Measurements from ENCODE around the gene ABCD1. TPM values are rescaled to one million over a fixed set of nuclear protein-coding genes. Genes with fewer than 3 reads are reported as not detected.

Gene ABCD1
- total and polyA plus RNA-seq, 12 donors, result 9.3 to 24.2 (median 14.4) TPM

DNA sequence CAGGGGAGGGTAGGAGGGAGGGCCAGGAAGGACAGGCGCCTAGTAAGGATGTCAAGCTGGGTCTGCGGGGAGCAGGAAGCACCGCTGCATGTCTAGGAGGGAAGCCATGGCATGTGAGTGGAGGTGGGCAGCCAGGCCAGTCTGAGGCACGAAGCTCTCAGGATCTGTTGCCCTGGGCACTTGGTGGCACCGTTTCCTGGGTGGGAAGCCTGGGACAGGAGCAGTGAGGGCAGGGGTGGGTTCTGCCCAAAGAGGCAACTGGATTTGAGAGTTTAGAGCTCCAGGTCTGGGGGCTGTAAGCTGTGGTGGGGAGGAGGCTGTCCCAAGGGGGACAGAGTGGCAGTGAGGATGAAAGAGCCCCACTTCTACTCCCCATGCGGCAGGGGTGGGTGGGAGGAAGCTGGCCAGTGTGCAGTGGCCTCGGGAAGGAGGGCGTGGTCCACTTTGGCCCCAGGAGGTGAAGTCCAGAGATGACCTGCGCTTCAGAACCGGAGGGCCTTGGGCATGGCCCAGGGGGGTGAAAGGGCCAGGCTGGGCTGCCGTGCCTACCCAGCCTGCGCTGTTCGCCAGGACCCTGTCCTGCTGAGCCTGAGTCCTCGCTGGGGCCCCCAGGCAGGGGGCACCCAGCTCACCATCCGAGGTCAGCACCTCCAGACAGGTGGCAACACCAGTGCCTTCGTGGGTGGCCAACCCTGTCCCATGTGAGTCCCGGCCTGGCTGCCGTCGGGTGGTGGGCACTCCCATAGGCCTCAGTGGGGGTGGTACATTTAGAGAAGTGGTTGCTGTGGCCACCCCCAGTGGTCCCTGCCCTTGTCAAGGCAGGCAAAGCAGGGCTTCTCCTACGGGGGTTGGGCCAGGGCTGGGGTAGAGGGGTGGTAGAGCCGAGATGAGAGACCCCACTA is 47.9 kb downstream of the ABCD1 start:
- DNase-seq, result peak in 1 of 2 donors; percentile 3
- 81 to 92% methylated on average over 12 to 21 of the region's 21 CpGs for WGBS, 2 donors

DNA sequence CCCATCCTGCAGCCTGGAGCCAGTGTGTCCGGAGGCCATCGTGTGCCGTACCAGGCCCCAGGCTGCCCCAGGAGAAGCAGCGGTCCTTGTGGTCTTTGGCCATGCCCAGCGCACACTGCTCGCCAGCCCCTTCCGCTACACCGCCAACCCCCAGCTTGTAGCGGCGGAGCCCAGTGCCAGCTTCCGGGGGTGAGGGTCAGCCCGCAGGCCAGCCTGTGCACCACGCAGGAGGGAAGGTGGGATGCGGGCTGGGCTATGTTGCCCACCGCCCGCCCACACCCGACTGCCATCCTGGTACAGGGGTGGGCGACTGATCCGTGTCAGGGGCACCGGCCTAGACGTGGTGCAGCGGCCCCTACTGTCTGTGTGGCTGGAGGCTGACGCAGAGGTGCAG is 48.6 kb downstream of the ABCD1 start:
- Histone ChIP-seq H3K9me3 (no peaks in the 10 kb centered on the region), H3K27ac (no peak overlapping the region), H3K36me3 (no peaks in the 10 kb centered on the region), H3K27me3 (no peaks in the 10 kb centered on the region), H3K4me1 (no peaks in the 10 kb centered on the region), H3K4me3 (no peak overlapping the region)
- no peak for TF ChIP-seq CTCF (IDR thresholded peaks at IDR 0.05)
- ATAC-seq (no peak), DNase-seq (no peak)
- intact Hi-C loops (cut with DNase I), result no loop called here
- WGBS, 2 donors, result 95 to 97% methylated on average over 20 to 23 of the region's 23 CpGs

More for the DNA sequence above, 47.9 kb downstream of the ABCD1 start:
- H3K27me3 ChIP-seq, result no peaks in the 10 kb centered on the region
- H3K4me1 ChIP-seq, result no peaks in the 10 kb centered on the region
- H3K4me3 ChIP-seq, result no peak overlapping the region
- no peaks in the 10 kb centered on the region for H3K9me3 ChIP-seq
- intact Hi-C loops (cut with DNase I), result no loop called here
- H3K27ac ChIP-seq, result no peak overlapping the region
- ATAC-seq, result no peak
- H3K36me3 ChIP-seq, result no peaks in the 10 kb centered on the region
- no peak for TF ChIP-seq CTCF (IDR thresholded peaks at IDR 0.05)

DNA sequence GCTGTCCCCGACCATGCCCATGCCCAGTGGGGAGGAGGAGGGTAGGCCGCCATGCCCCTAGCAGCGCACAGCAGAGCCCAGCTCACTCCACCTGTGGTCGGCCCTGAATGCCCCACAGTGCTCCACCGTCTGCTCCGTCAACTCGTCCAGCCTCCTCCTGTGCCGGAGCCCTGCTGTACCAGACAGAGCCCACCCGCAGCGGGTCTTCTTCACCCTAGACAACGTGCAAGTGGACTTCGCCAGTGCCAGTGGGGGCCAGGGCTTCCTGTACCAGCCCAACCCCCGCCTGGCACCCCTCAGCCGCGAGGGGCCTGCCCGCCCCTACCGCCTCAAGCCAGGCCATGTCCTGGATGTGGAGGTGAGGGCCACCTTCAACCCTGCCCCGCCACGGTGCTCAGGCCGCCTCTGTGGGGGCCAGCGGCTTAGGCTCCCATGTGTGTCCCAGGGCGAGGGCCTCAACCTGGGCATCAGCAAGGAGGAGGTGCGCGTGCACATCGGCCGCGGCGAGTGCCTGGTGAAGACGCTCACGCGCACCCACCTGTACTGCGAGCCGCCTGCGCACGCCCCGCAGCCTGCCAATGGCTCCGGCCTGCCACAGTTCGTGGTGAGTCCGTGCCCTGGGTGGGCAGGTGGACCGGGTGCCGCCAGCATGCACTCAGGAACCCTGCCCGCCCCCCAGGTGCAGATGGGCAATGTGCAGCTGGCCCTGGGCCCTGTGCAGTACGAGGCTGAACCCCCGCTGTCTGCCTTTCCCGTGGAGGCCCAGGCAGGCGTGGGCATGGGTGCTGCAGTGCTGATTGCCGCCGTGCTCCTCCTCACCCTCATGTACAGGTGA is 49.3 kb downstream of the ABCD1 start:
- no peaks in the 10 kb centered on the region for H3K9me3 ChIP-seq
- no peak overlapping the region for H3K27ac ChIP-seq
- H3K27me3 ChIP-seq, result no peaks in the 10 kb centered on the region
- H3K36me3 ChIP-seq, result no peaks in the 10 kb centered on the region
- 95 to 96% methylated on average over 39 to 48 of the region's 48 CpGs for WGBS, 2 donors
- TF ChIP-seq CTCF (IDR thresholded peaks at IDR 0.05), result no peak
- no peaks in the 10 kb centered on the region for H3K4me1 ChIP-seq
- DNase-seq, result peak in 1 of 2 donors; percentile 4
- intact Hi-C loops (cut with DNase I), result no loop called here
- ATAC-seq, result no peak
- H3K4me3 ChIP-seq, result no peak overlapping the region

DNA sequence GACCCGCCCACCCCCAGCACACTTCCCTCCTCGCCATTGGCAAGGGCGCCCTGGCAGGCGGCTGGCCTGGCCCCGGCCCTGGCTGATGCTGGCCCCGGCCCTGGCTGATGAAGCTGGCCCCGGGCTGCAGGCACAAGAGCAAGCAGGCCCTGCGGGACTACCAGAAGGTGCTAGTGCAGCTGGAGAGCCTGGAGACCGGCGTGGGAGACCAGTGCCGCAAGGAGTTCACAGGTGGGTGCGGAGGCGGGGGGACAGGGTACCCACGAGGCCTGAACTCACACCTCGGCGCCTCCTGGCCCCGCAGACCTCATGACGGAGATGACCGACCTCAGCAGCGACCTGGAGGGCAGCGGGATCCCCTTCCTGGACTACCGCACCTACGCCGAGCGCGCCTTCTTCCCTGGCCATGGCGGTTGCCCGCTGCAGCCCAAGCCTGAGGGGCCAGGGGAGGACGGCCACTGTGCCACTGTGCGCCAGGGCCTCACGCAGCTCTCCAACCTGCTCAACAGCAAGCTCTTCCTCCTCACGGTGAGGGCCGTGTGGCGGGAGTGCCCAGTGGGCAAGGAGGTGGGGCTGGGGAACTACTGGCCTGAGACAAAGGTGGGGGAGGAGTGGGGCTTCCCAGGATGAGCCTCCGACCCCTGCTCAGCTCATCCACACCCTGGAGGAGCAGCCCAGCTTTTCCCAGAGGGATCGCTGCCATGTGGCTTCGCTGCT is 50.1 kb downstream of the ABCD1 start:
- no peak for DNase-seq

More for the DNA sequence above, 50.1 kb downstream of the ABCD1 start:
- 92 to 94% methylated on average over 26 to 37 of the region's 37 CpGs for WGBS, 2 donors
- ATAC-seq, result no peak
- Histone ChIP-seq H3K4me1 (no peaks in the 10 kb centered on the region), H3K9me3 (no peaks in the 10 kb centered on the region), H3K36me3 (no peaks in the 10 kb centered on the region), H3K27ac (no peak overlapping the region), H3K4me3 (no peak overlapping the region), H3K27me3 (no peaks in the 10 kb centered on the region)
- no peak for TF ChIP-seq CTCF (IDR thresholded peaks at IDR 0.05)
- intact Hi-C loops (cut with DNase I), result no loop called here

Data from heart right ventricle (tissue), 16 donors.